Liver (tissue), 3 donors: ENCODE measurements around the gene KCNJ1.

Experiments
- ATF3 ChIP-seq: IDR thresholded peaks from 2 replicates; pipeline ENCODE4 v1.6.1; 2016; ENCODE audit warnings: antibody characterized with exemption
- HNF4A ChIP-seq, 2 donors: conservative IDR thresholded peaks; 2 replicates each; pipeline ENCODE4 v1.6.1; 2016; ENCODE audit warnings: antibody characterized with exemption in 2 of 2, mild to moderate bottlenecking in 2 of 2
- JUND ChIP-seq, 2 donors: IDR thresholded peaks; 2 replicates each; pipeline ENCODE4 v1.6.1; 2016; ENCODE audit warnings: antibody characterized with exemption in 2 of 2
- RAD21 ChIP-seq, 2 donors: IDR thresholded peaks; 2 replicates each; pipeline ENCODE4 v1.6.1; 2016; ENCODE audit warnings: antibody characterized with exemption in 2 of 2, mild to moderate bottlenecking in 2 of 2
- RXRA ChIP-seq, 2 donors: IDR thresholded peaks; 2 replicates each; pipeline ENCODE4 v1.6.1; 2017 to 2018; ENCODE audit warnings: antibody characterized with exemption in 2 of 2, mild to moderate bottlenecking in 1 of 2
- YY1 ChIP-seq: IDR thresholded peaks from 2 replicates; pipeline ENCODE4 v1.6.1; 2016; ENCODE audit warnings: antibody characterized with exemption, mild to moderate bottlenecking
- TF ChIP-seq, protein P1 (sequence below): fragments of 150-350 bp; IDR thresholded peaks from 2 replicates; pipeline ENCODE4 v1.5.1; 2017; ENCODE audit warnings: improper control_type of control experiment, low read depth, low read length; ENCODE audit not compliant: missing input control
- donor health status: healthy.
- donor health status: healthy.

GRCh38 chr11:128831174-128832120, 35.6 kb downstream of the KCNJ1 start:
- TF ChIP-seq RAD21 (IDR thresholded peaks at IDR 0.05) = peak; percentile 90 to 94
- TF ChIP-seq, protein P1, sequence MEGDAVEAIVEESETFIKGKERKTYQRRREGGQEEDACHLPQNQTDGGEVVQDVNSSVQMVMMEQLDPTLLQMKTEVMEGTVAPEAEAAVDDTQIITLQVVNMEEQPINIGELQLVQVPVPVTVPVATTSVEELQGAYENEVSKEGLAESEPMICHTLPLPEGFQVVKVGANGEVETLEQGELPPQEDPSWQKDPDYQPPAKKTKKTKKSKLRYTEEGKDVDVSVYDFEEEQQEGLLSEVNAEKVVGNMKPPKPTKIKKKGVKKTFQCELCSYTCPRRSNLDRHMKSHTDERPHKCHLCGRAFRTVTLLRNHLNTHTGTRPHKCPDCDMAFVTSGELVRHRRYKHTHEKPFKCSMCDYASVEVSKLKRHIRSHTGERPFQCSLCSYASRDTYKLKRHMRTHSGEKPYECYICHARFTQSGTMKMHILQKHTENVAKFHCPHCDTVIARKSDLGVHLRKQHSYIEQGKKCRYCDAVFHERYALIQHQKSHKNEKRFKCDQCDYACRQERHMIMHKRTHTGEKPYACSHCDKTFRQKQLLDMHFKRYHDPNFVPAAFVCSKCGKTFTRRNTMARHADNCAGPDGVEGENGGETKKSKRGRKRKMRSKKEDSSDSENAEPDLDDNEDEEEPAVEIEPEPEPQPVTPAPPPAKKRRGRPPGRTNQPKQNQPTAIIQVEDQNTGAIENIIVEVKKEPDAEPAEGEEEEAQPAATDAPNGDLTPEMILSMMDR = peak; percentile 85
- no peak for TF ChIP-seq YY1
- TF ChIP-seq RXRA (IDR thresholded peaks at IDR 0.05) = no peak
- no peak for TF ChIP-seq HNF4A (conservative IDR thresholded peaks at IDR 0.05)
- TF ChIP-seq ATF3 = no peak
- no peak for TF ChIP-seq JUND (IDR thresholded peaks at IDR 0.05)
